Activated CD4-positive, alpha-beta T cell treated with anti-CD3 and anti-CD28 coated beads for 4 hours (primary cell): ENCODE results near the gene HSF2BP.
"Not testable (repeated sequence)": the region's sequence is repeated elsewhere in the genome, so short reads cannot be mapped to it uniquely, and the experiment has no call there.

ENCODE experiments used
- DNase-seq, 2 donors: peaks; one replicate each; pipeline ENCODE4 v3.0.0-alpha.2; 2020

The HSF2BP gene

GRCh38 chr21:43513023-43513422, 146.3 kb downstream of the HSF2BP start:
- DNase-seq = not testable (repeated sequence)

- not testable (repeated sequence) for DNase-seq
Measured at GRCh38 chr21:43511209-43511608, 148.1 kb downstream of the HSF2BP start.

GRCh38 chr21:43510669-43511068, 148.6 kb downstream of the HSF2BP start:
- DNase-seq = not testable (repeated sequence)

- not testable (repeated sequence) for DNase-seq
Measured at GRCh38 chr21:43503892-43504291, 155.4 kb downstream of the HSF2BP start.

GRCh38 chr21:43503075-43503750, 156.1 kb downstream of the HSF2BP start:
- DNase-seq = not testable (repeated sequence)

GRCh38 chr21:43502407-43503071, 156.7 kb downstream of the HSF2BP start:
- DNase-seq = not testable (repeated sequence)

- not testable (repeated sequence) for DNase-seq
Measured at GRCh38 chr21:43498924-43499323, 160.4 kb downstream of the HSF2BP start.

- not testable (repeated sequence) for DNase-seq
Measured at GRCh38 chr21:43498065-43498464, 161.2 kb downstream of the HSF2BP start.

GRCh38 chr21:43494279-43495012, 164.8 kb downstream of the HSF2BP start:
- DNase-seq = not testable (repeated sequence)

GRCh38 chr21:43493471-43493870, 165.8 kb downstream of the HSF2BP start:
- DNase-seq = not testable (repeated sequence)

- DNase-seq = not testable (repeated sequence)
Measured at GRCh38 chr21:43488235-43488634, 171.1 kb downstream of the HSF2BP start.

- DNase-seq = not testable (repeated sequence)
Measured at GRCh38 chr21:43486051-43486450, 173.2 kb downstream of the HSF2BP start.

GRCh38 chr21:43485016-43485415, 174.3 kb downstream of the HSF2BP start:
- not testable (repeated sequence) for DNase-seq

GRCh38 chr21:43479197-43479596, 180.1 kb downstream of the HSF2BP start:
- not testable (repeated sequence) for DNase-seq
